OCI-LY1 (cell line): ENCODE data around the gene PIK3C2G.

Source experiments
- H2AFZ ChIP-seq: fragments of 200-600 bp; sonication (generic), shearing (Covaris generic); 2 replicates; pipeline ENCODE4 v1.6.0; 2014; ENCODE audit warnings: antibody characterized with exemption, mild to moderate bottlenecking, low read length
- H3F3A ChIP-seq: fragments of 200-600 bp; sonication (generic), shearing (Covaris generic); 2 replicates; pipeline ENCODE4 v1.6.0; 2014; ENCODE audit warnings: mild to moderate bottlenecking, antibody characterized with exemption, low read length, moderate library complexity; ENCODE audit not compliant: insufficient read depth
- H3K27ac ChIP-seq: fragments of 200-600 bp; sonication (generic); 2 replicates; pipeline ENCODE4 v1.5.1; 2014; ENCODE audit warnings: low read length, mixed run types, mild to moderate bottlenecking, low read depth; ENCODE audit not compliant: poor library complexity, severe bottlenecking
- H3K27me3 ChIP-seq: fragments of 200-600 bp; sonication (generic); 2 replicates; pipeline ENCODE4 v1.6.0; 2014; ENCODE audit warnings: antibody characterized with exemption, mild to moderate bottlenecking, low read length, moderate library complexity; ENCODE audit not compliant: insufficient read depth
- H3K36me3 ChIP-seq: fragments of 200-600 bp; sonication (generic); 2 replicates; pipeline ENCODE4 v1.6.1; 2014; ENCODE audit warnings: mild to moderate bottlenecking, antibody characterized with exemption, low read length, moderate library complexity, mixed read lengths; ENCODE audit not compliant: insufficient read depth
- H3K4me1 ChIP-seq: fragments of 200-600 bp; sonication (generic); 2 replicates; pipeline ENCODE4 v1.5.1; 2014; ENCODE audit warnings: mild to moderate bottlenecking, low read length, moderate library complexity; ENCODE audit not compliant: insufficient read depth, severe bottlenecking
- H3K4me2 ChIP-seq: fragments of 200-600 bp; sonication (generic), shearing (Covaris generic); 2 replicates; pipeline ENCODE4 v1.6.1; 2014; ENCODE audit warnings: low read length
- H3K4me3 ChIP-seq: fragments of 200-600 bp; sonication (generic); 2 replicates; pipeline ENCODE4 v1.5.1; 2014; ENCODE audit warnings: low read length, low read depth, mild to moderate bottlenecking, mixed read lengths; ENCODE audit not compliant: poor library complexity, severe bottlenecking
- H3K79me2 ChIP-seq: fragments of 200-600 bp; shearing (Covaris generic); 2 replicates; pipeline ENCODE4 v1.6.1; 2016; ENCODE audit warnings: mixed run types, low read length, mixed read lengths; ENCODE audit not compliant: insufficient read depth
- H3K9ac ChIP-seq: fragments of 200-600 bp; sonication (generic), shearing (Covaris generic); 2 replicates; pipeline ENCODE4 v1.6.1; 2014; ENCODE audit warnings: mild to moderate bottlenecking, low read length, mixed read lengths
- H3K9me2 ChIP-seq: fragments of 200-600 bp; sonication (generic), shearing (Covaris generic); 2 replicates; pipeline ENCODE4 v1.6.1; 2014; ENCODE audit warnings: low read depth, mild to moderate bottlenecking, low read length, mixed read lengths
- H3K9me3 ChIP-seq: fragments of 200-600 bp; shearing (Covaris generic); 2 replicates; pipeline ENCODE4 v1.6.1; 2014; ENCODE audit warnings: low read length, mixed read lengths
- H4K20me1 ChIP-seq: fragments of 200-600 bp; sonication (generic), shearing (Covaris generic); 2 replicates; pipeline ENCODE4 v1.6.0; 2016; ENCODE audit warnings: mild to moderate bottlenecking, low read length; ENCODE audit not compliant: insufficient read depth
- CTCF ChIP-seq: fragments of 200-600 bp; sonication (generic), shearing (Covaris generic); IDR thresholded peaks from 2 replicates; pipeline ENCODE4 v1.5.1; 2017; ENCODE audit warnings: mild to moderate bottlenecking, antibody characterized with exemption, low read length, moderate library complexity, mixed read lengths
- EZH2 ChIP-seq: fragments of 200-600 bp; sonication (generic), shearing (Covaris generic); IDR thresholded peaks from 2 replicates; pipeline ENCODE4 v1.8.0; 2017; ENCODE audit warnings: borderline replicate concordance, mixed run types, mild to moderate bottlenecking, antibody characterized with exemption, low read length, moderate library complexity, mixed read lengths

Gene PIK3C2G

GRCh38 chr12:18631339-18631738, 370.0 kb downstream of the PIK3C2G start:
- Histone ChIP-seq H3K4me1 (no peaks in the 10 kb centered on the region), H3K36me3 (no peaks in the 10 kb centered on the region), H3K9me2 (no peaks in the 10 kb centered on the region), H3K79me2 (no peaks in the 10 kb centered on the region), H3K27ac (no peak overlapping the region), H3K4me3 (no peak overlapping the region), H3K9ac (no peak overlapping the region), H3F3A (no peaks in the 10 kb centered on the region), H2AFZ (no peak overlapping the region), H3K4me2 (no peak overlapping the region), H4K20me1 (no peaks in the 10 kb centered on the region), H3K27me3 (no peaks in the 10 kb centered on the region), H3K9me3 (no peaks in the 10 kb centered on the region)
- TF ChIP-seq CTCF (no peak), EZH2 (no peak)

- H3K27ac ChIP-seq, result no peak overlapping the region
- no peaks in the 10 kb centered on the region for H3K9me3 ChIP-seq
- H3K36me3 ChIP-seq, result no peaks in the 10 kb centered on the region
- no peak overlapping the region for H2AFZ ChIP-seq
- no peak overlapping the region for H3K4me3 ChIP-seq
- no peaks in the 10 kb centered on the region for H3K4me1 ChIP-seq
- H3F3A ChIP-seq, result no peaks in the 10 kb centered on the region
- H3K4me2 ChIP-seq, result no peak overlapping the region
- no peaks in the 10 kb centered on the region for H3K79me2 ChIP-seq
- H3K9ac ChIP-seq, result no peak overlapping the region
- TF ChIP-seq CTCF (no peak), EZH2 (no peak)
- H3K9me2 ChIP-seq, result no peaks in the 10 kb centered on the region
- H4K20me1 ChIP-seq, result no peaks in the 10 kb centered on the region
- H3K27me3 ChIP-seq, result no peaks in the 10 kb centered on the region
Measured at GRCh38 chr12:18632848-18633247, 371.5 kb downstream of the PIK3C2G start.

GRCh38 chr12:18634382-18634781, 373.1 kb downstream of the PIK3C2G start:
- Histone ChIP-seq H4K20me1 (no peaks in the 10 kb centered on the region), H3K27ac (no peak overlapping the region), H3K36me3 (no peaks in the 10 kb centered on the region), H2AFZ (no peak overlapping the region), H3K4me2 (no peak overlapping the region), H3K9me2 (no peaks in the 10 kb centered on the region), H3K79me2 (no peaks in the 10 kb centered on the region), H3K9me3 (no peaks in the 10 kb centered on the region), H3K4me1 (no peaks in the 10 kb centered on the region), H3F3A (no peaks in the 10 kb centered on the region), H3K4me3 (no peak overlapping the region), H3K27me3 (no peaks in the 10 kb centered on the region), H3K9ac (no peak overlapping the region)
- TF ChIP-seq EZH2, result no peak
- TF ChIP-seq CTCF, result no peak
